ENCODE data around the gene BASP1.
"Not testable (repeated sequence)": the region's sequence is repeated elsewhere in the genome, so short reads cannot be mapped to it uniquely, and the experiment has no call there.

Gene BASP1

DNA sequence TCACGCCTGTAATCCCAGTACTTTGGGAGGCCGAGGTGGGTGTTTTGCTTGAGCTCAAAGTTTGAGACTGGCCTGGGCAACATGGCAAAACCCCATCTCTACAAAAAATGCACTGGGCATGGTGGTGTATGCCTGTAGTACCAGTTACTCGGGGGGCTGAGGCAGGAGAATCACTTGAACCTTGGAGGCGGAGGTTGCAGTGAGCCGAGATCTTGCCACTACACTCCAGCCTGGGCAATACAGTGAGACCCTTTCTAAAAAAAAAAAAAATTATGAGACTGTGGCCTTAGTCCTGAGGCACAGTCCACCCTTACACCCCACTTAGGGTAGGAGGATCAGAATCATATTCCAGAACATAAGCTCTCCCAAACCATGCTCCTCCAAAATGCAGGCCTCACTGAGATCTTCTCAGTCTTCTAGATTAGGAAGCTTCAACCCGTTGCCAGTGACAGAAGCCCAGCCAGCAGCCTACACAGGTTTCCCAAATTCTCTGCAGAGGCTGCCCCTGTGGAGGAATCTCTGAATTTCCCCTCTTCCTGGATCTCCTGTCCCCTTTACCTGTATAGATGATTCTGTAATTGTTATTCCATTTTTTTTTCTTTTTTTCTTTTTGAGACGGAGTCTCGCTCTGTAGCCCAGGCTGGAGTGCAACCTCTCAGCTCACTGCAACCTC is 77.3 kb downstream of the BASP1 start:
- no peak for DNase-seq

DNA sequence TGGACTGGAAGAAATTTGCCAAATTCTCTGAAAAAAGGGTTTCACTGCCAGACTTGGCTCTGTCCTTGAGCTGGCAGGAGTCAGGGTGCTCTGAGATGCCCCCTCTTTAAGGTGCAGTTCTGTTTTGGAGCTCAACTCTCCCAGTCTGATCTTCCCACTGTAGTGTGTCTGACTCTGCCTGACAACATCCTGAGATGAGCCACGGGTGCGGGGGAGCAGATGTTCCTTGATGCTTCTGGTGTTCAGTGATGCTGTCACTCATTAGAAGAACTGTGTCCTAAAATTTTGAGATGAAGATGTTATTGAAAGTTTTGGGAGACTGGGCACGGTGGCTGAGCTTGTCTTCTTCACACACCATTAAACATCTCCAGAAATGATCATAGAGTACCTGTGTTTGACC is 78.2 kb downstream of the BASP1 start:
- no peak for DNase-seq

DNA sequence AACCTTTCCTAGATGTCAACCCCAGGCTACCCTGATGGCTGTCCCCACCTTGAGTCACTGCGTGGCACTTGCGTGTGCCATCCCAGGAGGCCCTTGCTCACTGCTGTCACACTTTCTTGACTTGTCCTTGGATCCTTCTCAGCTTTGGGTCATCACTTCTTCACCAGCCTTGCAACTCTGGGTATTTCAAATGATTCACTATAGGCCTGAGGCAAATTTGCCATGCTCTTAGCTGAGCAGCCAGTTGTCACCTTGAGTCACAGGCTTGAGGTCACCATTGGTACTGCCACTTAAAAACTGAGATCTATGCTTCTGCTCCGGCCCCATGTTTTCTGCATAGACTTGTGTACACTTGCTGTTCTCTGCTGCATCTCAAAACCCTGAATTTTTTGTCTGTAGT is 84.7 kb downstream of the BASP1 start:
- DNase-seq: no peak

DNA sequence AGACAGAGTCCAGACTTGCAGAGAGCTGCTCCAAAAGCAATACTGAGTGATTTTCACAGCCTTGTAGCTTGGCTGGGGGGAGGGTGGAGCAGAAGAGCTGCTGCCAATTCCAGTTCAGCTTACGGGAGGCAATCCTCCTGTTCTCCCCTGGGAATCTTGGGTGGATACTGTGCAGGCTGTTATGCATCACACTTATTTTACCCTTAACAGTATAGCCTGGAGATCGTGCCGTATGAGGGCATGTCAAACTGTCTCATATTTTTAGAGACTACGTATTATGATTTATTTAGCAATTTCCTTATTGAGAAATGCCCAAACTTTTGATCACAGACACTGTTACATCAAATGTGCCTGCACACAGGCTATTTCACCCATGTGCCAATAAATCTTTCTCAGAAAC is 85.2 kb downstream of the BASP1 start:
- no peak for DNase-seq

DNA sequence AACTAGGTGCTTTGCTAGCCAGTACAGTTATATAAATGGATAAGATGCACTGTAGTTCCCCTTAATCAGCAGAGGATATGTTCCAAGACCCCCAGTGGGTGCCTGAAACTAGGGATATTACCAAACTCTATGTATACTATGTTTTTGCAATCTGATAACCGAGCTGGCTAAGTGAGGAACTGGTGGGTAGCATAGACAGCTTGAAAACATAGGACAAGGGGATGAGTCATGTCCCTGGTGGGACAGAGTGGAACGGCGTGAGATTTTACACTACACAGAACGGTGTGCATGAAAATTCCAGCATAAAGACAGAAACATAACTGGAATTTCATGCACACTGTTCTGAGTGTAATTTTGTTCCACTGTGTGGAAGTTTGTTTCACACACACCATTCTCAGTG is 86.9 kb downstream of the BASP1 start:
- no peak for DNase-seq

DNA sequence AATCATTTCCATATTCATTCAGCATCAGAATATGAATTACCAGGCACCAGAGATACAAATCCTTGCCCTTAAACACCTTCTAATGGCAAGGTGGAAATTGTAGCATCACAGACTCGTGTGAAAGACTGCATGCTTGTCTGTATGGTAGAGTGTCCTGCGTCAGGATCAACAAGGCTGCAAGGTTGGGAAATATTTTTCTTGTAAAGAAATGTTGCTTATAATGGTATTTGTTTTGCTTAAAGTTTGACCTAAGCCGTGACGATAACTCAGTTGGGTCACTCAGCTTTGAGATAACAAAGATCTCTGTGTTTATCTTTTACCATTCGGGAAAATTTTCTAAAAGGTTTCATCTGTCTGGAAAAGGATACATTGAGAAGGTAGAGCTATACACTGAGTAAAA is 87.6 kb downstream of the BASP1 start:
- no peak for DNase-seq

DNA sequence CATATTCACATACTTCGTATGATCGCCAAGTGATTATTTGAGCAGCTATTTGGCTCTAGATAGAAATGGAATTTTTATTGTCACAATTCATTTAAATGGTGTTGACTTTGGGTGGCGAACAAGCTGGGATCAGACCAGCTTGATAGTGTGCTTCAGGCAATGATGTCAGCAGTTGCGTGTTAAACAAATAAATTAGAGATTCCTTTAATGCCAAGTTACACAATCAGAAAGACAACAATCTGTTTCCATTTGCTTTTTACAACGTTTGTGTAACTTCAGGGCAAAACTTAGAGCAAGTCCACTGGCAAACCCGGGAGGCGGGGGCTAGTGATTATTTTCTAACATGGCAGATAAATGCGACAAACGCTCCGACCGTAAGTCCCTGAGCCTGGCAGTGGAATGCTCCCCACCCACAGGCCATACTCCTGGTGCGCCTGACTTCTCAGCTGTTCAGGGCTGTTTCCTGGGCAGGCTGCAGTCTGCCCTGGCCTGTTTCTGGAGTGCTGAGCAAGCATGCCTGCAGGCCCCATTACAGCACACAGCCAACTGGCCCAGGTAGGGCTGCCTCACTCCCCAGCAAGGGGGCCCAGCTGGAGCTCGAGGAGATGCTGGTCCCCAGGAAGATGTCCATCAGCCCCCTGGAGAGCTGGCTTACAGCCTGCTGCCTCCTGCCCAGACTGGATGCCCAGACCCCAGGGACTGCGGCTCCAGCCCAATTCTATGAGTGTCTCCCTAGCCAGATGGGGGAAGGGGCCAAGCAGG is 88.7 kb downstream of the BASP1 start:
- no peak for DNase-seq

DNA sequence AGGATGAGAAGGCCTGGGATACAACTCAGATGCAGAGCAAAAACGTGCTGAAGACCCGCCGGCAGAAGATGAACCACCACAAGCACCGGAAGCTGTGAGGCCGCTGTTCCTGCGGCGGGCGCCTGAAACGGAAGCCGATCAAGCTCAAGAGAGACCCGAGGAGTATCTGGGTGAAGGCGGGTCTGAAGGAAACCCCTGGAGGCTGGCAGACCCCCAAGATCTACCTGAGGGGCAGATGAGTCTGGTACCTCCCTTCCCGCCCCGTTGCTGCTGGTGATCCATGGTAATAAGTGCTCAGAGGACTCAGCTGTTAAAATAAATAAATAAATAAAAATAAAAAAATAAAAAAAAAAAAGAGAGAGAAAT is 89.3 kb downstream of the BASP1 start:
- DNase-seq: no peak

DNA sequence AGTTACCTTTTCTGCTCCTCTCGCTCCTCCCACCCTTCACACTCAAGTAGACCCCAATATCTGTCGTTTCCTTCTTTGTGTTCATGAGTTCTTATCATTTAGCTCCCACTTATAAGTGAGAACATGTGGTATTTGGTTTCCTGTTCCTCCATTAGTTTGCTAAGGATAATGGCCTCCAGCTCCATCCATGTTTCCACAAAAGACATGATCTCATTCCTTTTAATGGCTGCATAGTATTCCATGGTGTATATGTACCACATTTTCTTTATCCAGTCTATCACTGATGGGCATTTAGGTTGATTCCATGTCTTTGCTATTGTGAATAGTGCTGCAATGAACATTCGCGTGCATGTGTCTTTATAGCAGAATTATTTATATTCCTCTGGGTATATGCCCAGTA is 90.0 kb downstream of the BASP1 start:
- not testable (repeated sequence) for DNase-seq

DNA sequence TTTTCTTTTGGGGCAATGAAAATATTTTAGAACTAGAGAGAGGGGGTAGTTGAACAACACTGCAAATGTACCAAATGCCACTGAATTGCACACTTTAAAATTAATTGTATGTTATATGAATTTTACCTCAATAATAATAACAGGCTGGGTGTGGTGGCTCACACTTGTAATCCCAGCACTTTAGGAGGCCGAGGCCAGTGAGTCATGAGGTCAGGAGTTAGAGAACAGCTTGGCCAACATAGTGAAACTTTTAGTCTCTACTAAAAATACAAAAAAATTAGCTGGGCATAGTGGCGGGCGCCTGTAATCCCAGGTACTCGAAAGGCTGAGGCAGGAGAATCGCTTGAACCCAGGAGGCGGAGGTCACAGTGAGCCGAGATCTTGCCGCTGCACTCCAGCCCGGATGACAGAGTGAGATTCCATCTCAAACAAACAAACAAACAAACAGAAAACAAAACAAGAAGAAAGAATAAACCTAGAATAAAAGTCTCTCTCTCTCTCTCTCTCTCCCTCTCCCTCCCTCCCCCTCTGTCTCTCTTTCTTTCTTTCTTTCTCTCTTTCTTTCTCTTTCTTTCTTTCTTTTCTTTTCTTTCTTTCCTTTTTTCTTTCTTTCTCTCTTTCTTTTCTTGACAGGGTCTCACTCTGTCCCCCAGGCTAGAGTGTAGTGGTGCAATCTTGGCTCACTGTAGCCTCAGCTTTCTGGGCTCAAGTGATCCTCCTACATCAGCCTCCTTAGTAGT is 91.1 kb downstream of the BASP1 start:
- DNase-seq: no peak

DNA sequence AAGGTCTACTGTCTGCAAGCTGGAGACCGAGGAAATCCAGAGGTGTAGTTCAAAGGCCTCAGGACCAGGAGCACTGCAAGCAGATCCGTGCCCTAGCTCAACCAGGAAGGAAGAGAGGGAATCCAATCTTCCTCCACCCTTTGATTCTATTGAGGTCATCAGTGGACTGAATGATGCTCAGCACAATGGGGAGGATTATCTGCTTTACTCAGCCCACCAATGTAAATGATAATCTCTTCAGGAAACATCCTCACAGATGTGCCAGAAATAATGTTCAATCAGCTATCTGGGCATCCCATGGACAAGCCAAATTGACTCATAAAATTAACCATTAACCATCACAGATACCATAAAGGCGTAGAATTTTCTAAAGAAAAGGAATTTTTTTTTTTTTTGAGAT is 92.0 kb downstream of the BASP1 start:
- DNase-seq: no peak

DNA sequence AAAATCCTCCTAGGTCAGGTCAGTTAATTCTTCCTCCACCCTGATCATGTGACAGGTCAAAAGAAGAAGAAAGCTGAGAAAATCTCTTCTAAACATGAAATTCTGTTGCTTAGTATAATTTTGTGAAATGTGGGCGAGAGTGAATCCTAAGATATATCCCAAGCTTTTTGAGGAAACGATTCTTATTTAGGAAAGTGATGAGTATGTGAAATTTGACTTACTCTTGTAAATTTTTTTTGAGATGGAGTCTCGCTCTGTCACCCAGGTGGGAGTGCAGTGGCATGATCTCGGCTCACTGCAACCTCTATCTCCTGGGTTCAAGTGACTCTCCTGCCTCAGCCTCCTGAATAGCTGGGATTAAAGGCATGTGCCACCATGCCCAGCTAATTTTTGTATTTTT is 93.1 kb downstream of the BASP1 start:
- DNase-seq: not testable (repeated sequence)

DNA sequence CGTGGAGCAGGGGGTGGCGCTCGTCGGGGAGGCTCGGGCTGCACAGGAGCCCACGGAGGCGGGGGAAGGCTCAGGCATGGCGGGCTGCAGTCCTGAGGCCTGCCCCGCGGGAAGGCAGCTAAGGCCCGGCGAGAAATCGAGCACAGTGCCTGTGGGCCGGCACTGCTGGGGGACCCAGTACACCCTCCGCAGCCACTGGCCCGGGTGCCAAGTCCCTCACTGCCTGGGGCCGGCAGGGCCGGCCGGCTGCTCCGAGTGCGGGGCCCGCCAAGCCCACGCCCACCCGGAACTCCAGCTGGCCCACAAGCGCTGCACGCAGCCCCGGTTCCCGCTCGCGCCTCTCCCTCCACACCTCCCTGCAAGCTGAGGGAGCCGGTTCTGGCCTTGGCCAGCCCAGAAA is 94.4 kb downstream of the BASP1 start:
- DNase-seq: not testable (repeated sequence)

DNA sequence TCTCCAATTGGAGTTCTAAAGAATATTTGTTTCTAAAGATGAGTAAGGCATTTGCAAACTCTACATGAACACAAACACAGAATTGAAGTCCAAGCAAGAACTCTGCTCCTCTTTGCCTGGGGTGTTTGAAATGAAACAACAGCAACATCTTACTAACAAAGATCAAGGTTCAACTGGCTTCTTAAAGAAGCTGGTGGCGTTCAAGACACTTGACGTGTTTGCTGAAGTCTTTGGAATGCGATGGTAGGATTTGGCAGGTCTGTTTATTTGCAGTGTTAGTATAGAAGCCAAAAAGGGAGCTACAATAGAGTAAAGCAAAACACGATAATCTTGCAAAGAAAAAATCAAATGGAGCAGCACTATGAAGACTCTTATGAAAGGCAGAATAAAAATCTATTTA is 94.9 kb downstream of the BASP1 start:
- DNase-seq: no peak

DNA sequence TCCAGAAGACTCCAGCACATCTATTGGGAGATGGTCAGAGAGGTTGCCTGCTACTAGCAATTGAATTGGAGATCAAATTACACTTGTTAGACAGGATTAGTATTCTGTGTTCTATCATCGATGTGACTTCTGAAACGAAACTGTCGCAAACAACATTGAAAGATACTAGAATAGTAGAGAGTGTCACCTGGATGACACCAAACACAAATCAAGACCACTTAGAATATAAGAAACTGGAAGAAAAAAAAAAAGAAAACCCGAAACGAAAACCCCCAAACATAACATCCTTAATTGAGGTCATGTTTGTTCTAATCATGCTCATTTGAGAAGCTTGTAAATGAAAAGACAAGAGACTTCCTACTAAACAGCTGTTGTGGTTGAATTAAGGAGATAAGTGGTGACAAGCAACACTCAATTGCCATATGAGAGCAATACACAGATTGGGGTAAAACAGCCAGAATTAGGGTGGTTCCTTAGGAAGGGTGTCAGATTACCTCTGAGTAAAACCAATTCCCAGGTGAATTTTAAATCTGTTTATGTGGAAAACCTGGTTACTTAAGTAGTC is 97.6 kb downstream of the BASP1 start:
- DNase-seq: no peak

DNA sequence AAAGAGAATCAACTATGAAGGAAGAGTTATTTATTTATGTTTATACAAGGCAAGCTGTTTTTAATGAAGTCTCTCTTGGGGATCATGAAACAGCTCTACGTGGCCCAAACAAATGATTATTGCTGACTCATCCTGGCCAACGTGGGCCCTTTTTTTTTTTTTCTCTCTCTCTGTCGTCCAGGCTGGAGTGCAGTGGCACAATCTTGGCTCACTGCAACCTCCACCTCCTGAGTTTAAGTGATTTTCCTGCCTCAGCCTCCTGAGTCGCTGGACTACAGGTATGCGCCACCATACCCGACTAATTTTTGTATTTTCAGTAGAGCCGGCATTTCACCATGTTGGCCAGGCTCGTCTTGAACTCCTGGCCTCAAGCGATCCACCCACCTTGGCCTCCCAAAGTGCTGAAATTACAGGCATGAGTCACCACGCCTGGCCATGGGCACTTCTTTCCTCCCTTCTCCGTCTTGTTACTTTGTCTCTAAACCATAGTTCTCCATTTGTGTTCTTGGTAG is 98.3 kb downstream of the BASP1 start:
- no peak for DNase-seq

DNA sequence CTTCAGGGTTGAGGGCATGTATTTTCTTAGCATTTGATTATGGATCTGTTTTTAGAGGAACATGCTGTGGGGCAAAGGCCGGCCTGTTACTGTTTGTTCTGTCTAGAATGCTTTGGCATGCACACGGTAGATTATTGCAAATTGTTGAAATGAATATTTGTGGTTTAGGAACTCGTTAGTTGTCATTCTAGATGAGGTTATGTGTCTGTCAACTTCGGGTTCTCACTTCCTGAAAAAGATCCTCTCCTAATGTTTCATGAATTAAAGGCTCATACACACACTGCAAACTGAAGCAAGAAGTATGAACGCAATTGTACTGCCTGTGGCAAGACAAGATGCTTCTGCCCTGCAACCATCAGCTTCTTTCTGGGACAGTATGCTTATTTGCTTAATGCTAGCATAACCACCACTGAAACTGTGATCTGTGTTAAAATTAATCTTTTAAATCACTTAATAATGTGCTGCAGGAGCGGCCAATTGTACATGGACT is 99.6 kb downstream of the BASP1 start:
- DNase-seq: no peak

DNA sequence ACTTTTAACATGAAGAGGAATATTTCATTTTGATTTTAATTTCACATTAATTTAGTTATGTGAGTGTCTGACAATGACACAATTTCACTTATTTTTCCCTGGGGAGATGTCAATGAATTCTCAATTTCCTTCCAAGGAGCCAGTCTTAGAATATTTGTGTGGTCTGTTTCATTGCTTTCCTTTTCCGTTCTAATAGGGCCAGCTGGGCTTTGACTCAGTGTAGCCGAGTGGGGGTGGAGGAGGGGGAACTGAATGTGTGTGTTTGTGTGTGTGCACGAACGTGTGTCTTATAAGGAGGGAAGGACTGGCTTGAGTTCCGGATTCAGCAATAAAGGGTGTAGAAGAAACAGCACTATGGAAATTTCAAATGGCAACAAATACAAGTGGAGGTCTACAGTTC is 100.0 kb downstream of the BASP1 start:
- DNase-seq: no peak

DNA sequence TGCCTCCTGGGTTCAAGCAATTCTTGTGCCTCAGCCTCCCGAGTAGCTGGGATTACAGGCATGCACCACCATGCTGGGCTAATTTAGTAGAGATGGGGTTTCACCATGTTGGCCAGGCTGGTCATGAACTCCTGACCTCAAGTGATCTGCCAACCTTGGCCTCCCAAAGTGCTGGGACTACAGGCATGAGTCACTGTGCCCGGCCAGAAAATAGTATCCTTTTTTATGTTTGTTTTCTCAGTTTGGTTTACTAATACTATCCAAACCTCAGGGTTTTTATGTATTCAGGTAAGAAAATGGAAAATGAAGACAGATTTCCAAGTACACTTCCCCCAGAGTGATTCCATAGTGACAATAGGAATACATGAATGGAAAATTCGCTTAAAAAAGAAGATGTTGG is 101.7 kb downstream of the BASP1 start:
- DNase-seq: not testable (repeated sequence)

DNA sequence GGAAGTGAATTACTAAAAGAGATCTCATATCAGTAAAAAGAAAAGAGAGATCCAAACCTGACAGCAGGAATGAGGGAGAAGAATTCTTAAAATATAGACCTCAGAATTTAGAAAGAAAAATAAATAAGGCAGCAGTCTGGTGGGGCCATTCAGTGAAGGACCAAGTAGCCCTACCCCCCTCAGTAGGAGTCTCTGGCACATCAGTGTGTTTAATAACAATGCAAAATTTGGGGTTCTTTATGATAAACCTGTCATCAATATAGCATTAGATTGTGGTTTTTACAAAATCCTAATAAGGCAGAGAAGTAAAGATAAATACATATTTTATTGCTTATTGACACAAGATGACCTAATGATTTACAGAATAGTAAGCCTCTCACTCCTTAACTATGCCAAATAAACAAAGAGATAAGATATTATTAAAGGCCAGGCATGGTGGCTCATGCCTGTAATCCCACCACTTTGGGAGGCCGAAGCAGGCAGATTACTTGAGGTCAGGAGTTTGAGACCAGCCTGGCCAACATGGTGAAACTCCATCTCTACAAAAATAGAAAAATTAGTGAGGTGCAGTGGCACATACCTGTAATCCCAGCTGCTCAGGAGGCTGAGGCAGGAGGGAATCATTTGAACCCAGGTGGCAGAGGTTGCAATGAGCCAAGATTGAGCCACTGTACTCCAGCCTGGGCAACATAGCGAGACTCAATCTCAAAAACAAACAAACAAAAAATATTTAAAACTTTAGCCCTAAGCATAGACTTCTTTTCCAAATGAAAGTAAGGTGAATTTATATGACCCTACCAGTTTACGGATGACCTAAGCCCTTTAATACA is 108.6 kb downstream of the BASP1 start:
- no peak for DNase-seq
